ENCODE results near the gene AP3S2. TPM values are rescaled to one million over a fixed set of nuclear protein-coding genes. Genes with fewer than 3 reads are reported as not detected.

Gene AP3S2
- total and polyA plus RNA-seq, 4 donors = 16.7 to 33.2 (median 22.8) TPM

DNA sequence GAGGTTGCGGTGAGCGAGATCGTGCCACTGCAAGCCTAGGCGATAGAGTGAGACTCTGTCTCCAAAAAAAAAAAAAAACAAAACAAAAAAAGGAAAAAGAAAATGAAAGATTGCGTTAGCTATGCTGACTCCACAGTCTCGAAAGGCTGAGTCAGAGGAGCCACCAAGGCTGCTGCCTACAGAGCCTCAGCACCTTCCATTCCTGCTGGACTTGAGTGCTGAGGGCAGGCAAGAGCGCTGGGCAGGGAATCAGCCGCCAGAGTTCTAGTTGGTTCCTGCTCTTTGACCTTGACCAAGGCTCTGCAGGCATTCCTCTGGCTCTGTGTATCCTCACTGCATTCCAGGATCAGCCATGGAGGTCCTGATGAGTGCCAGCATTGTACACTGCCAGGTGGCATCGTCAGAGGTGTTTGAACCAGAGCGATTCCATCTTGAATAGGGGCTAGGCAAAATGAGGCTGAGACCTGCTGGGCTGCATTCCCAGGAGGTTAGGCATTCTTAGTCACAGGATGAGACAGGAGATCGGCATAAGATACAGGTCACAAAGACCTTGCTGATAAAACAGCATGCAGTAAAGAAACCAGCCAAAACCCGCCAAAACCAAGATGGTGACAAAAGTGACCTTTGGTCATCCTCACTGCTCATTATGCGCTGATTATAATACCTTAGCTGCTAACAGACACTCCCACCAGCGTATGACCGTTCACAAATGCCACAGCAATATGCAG, 111.7 kb downstream of the AP3S2 start:
- intact Hi-C loops (cut with DNase I) = no loop called here
- DNase-seq (no peak), ATAC-seq (ENCODE audit: low FRiP score) (no peak)
- H3K9me3 ChIP-seq (ENCODE audit: control insufficient read depth, low read length) = no peaks in the 10 kb centered on the region
- 80 to 81% methylated on average over 15 of the region's 15 CpGs for WGBS, 2 donors
- H3K36me3 ChIP-seq (ENCODE audit: control insufficient read depth in 1 of 2, insufficient read depth in 2 of 2, low read length in 1 of 2) = no peaks in the 10 kb centered on the region
- no peaks in the 10 kb centered on the region for H3K27me3 ChIP-seq (ENCODE audit: control insufficient read depth in 1 of 2, insufficient read depth in 2 of 2, low read length in 1 of 2)
- no peaks in the 10 kb centered on the region for H3K4me1 ChIP-seq (ENCODE audit: control insufficient read depth in 1 of 2, insufficient read depth in 2 of 2, low read length in 2 of 2)
- H3K27ac ChIP-seq (ENCODE audit: low read depth in 1 of 2, low read length in 2 of 2) = no peak overlapping the region
- no peak overlapping the region for H3K4me3 ChIP-seq (ENCODE audit: low read length in 2 of 2)

GRCh38 chr15:89781055-89781454, 112.7 kb downstream of the AP3S2 start:
- no peaks in the 10 kb centered on the region for H3K4me1 ChIP-seq (ENCODE audit: control insufficient read depth in 1 of 2, insufficient read depth in 2 of 2, low read length in 2 of 2)
- H3K36me3 ChIP-seq (ENCODE audit: control insufficient read depth in 1 of 2, insufficient read depth in 2 of 2, low read length in 1 of 2) = no peaks in the 10 kb centered on the region
- intact Hi-C loops (cut with DNase I) = no loop called here
- H3K27ac ChIP-seq (ENCODE audit: low read depth in 1 of 2, low read length in 2 of 2) = no peak overlapping the region
- DNase-seq (no peak), ATAC-seq (ENCODE audit: low FRiP score) (no peak)
- 87 to 90% methylated on average over 6 of the region's 6 CpGs for whole genome bisulfite sequencing, 2 donors
- no peaks in the 10 kb centered on the region for H3K9me3 ChIP-seq (ENCODE audit: control insufficient read depth, low read length)
- no peaks in the 10 kb centered on the region for H3K27me3 ChIP-seq (ENCODE audit: control insufficient read depth in 1 of 2, insufficient read depth in 2 of 2, low read length in 1 of 2)
- no peak overlapping the region for H3K4me3 ChIP-seq (ENCODE audit: low read length in 2 of 2)

GRCh38 chr15:89780601-89781000, 113.2 kb downstream of the AP3S2 start:
- Histone ChIP-seq H3K9me3 (ENCODE audit: control insufficient read depth, low read length) (no peaks in the 10 kb centered on the region), H3K4me1 (ENCODE audit: control insufficient read depth in 1 of 2, insufficient read depth in 2 of 2, low read length in 2 of 2) (no peaks in the 10 kb centered on the region), H3K4me3 (ENCODE audit: low read length in 2 of 2) (no peak overlapping the region), H3K36me3 (ENCODE audit: control insufficient read depth in 1 of 2, insufficient read depth in 2 of 2, low read length in 1 of 2) (no peaks in the 10 kb centered on the region), H3K27me3 (ENCODE audit: control insufficient read depth in 1 of 2, insufficient read depth in 2 of 2, low read length in 1 of 2) (no peaks in the 10 kb centered on the region), H3K27ac (ENCODE audit: low read depth in 1 of 2, low read length in 2 of 2) (no peak overlapping the region)
- WGBS, 2 donors = 74 to 75% methylated on average over 6 of the region's 6 CpGs
- intact Hi-C loops (cut with DNase I) = no loop called here
- ATAC-seq (ENCODE audit: low FRiP score) = no peak
- no peak for DNase-seq

Small RNAs within 50 kb of the gene (microRNA-seq; reads per million reads assigned to microRNA genes)
- gene MIR5009 (0 to 0.99 reads per million in 2 donors), gene MIR5094 (0 reads per million in 2 donors)

Other genes starting within 250 kb of the AP3S2 start
- 10 to 100 TPM; 16.5 to 17.5 TPM for gene KIF7, start 238.5 kb downstream of the AP3S2 start, total RNA-seq
- 10 to 100 TPM in 1 of 2 donors, 1 to 10 TPM in 1; 3.1 to 16.0 TPM for gene KIF7, start 238.5 kb downstream of the AP3S2 start, polyA plus RNA-seq
- 1 to 10 TPM; 3.0 to 4.1 TPM for gene PLIN1, start 214.6 kb downstream of the AP3S2 start, total RNA-seq
- gene PLIN1, start 214.6 kb downstream of the AP3S2 start, polyA plus RNA-seq = 1 to 10 TPM in 1 of 2 donors, under 1 TPM in 1; 0.38 to 2.3 TPM
- 1 to 10 TPM; 7.7 to 9.1 TPM for gene PEX11A, start 203.2 kb downstream of the AP3S2 start, total RNA-seq
- 10 to 100 TPM; 10.4 to 13.3 TPM for gene PEX11A, start 203.2 kb downstream of the AP3S2 start, polyA plus RNA-seq
- gene WDR93, start 203.2 kb downstream of the AP3S2 start, total RNA-seq = not detected
- gene WDR93, start 203.2 kb downstream of the AP3S2 start, polyA plus RNA-seq = under 1 TPM in 1 of 2 donors, not detected in 1; 0.84 TPM
- gene MESP1, start 142.7 kb downstream of the AP3S2 start, total RNA-seq = 1 to 10 TPM in 1 of 2 donors, under 1 TPM in 1; 0.63 to 1.2 TPM
- under 1 TPM in 1 of 2 donors, not detected in 1; 0.49 TPM for gene MESP1, start 142.7 kb downstream of the AP3S2 start, polyA plus RNA-seq
- not detected for gene MESP2, start 117.7 kb downstream of the AP3S2 start, total RNA-seq
- gene MESP2, start 117.7 kb downstream of the AP3S2 start, polyA plus RNA-seq = 1 to 10 TPM in 1 of 2 donors, not detected in 1; 3.0 TPM
- gene ANPEP, start 79.1 kb downstream of the AP3S2 start, total RNA-seq = 10 to 100 TPM; 21.4 to 30.7 TPM
- gene ANPEP, start 79.1 kb downstream of the AP3S2 start, polyA plus RNA-seq = 100 to 1,000 TPM in 1 of 2 donors, 1 to 10 TPM in 1; 4.2 to 225 TPM
- gene ARPIN, start 19.0 kb upstream of the AP3S2 start, total RNA-seq = 10 to 100 TPM; 18.4 to 35.4 TPM
- 10 to 100 TPM in 1 of 2 donors, 1 to 10 TPM in 1; 9.8 to 11.0 TPM for gene ARPIN, start 19.0 kb upstream of the AP3S2 start, polyA plus RNA-seq
- gene ZNF710, start 107.3 kb upstream of the AP3S2 start, total RNA-seq = 10 to 100 TPM; 12.0 to 17.9 TPM
- gene ZNF710, start 107.3 kb upstream of the AP3S2 start, polyA plus RNA-seq = 1 to 10 TPM; 4.3 to 9.0 TPM
- gene IDH2, start 208.5 kb upstream of the AP3S2 start, total RNA-seq = 10 to 100 TPM; 36.5 to 37.5 TPM
- gene IDH2, start 208.5 kb upstream of the AP3S2 start, polyA plus RNA-seq = 10 to 100 TPM; 18.8 to 26.3 TPM

Measured in aorta (tissue), 5 donors.